ENCODE measurements around the gene FOXI2.

DNA sequence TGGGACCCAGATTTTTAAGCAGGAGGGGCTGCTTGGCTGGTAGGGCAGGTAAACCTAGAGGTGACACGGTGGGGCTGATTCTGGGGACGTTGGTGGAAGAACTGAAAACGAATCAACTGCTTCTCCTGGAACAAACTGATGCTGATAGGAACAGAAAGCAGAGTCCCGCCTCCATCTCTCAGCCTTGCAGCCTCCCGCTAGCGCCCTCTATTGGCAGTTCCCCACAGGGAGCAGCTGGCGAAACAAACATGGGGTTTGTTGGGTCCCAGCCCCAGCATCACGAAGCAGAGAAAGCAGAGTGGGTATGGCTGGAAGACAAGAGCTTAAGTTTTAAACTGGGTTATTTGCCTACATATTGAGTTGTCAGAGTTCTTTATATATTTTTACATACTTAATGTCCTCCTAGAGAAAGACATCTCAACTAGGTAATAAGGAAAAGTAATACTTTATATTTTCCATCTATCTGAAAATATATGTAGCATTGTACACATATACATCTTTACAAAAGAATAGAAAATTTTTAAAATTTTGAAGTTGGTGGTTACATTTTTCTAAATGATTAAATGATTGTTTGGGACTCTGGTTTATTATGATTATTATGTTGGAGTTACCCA, 42.3 kb upstream of the FOXI2 start:
- TF ChIP-seq, protein P1, sequence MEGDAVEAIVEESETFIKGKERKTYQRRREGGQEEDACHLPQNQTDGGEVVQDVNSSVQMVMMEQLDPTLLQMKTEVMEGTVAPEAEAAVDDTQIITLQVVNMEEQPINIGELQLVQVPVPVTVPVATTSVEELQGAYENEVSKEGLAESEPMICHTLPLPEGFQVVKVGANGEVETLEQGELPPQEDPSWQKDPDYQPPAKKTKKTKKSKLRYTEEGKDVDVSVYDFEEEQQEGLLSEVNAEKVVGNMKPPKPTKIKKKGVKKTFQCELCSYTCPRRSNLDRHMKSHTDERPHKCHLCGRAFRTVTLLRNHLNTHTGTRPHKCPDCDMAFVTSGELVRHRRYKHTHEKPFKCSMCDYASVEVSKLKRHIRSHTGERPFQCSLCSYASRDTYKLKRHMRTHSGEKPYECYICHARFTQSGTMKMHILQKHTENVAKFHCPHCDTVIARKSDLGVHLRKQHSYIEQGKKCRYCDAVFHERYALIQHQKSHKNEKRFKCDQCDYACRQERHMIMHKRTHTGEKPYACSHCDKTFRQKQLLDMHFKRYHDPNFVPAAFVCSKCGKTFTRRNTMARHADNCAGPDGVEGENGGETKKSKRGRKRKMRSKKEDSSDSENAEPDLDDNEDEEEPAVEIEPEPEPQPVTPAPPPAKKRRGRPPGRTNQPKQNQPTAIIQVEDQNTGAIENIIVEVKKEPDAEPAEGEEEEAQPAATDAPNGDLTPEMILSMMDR (conservative IDR thresholded peaks at IDR 0.05 in 1 of 2, IDR thresholded peaks at IDR 0.05 in 1 of 2; ENCODE audit: low read depth in 1 of 2, low read length in 2 of 2): peak in 1 of 2 donors; percentile 7
- TF ChIP-seq EZH2 (IDR thresholded peaks at IDR 0.05; ENCODE audit: low read length, missing control alignments): no peak

Measured in fibroblast of lung (primary cell).